Vagina (tissue), 2 donors: ENCODE measurements around the gene GOLGA5. TPM values are rescaled to one million over a fixed set of nuclear protein-coding genes. Genes with fewer than 3 reads are reported as not detected.

Experiments
- DNase-seq, 2 donors: peaks; one replicate each; pipeline ENCODE4 v3.0.0-alpha.2; 2017; ENCODE audit errors: extremely low spot score in 2 of 2
- H3K27ac ChIP-seq: fragments of 200-600 bp; sonication (generic); one replicate; pipeline ENCODE4 v1.5.1; 2019
- H3K27me3 ChIP-seq: fragments of 200-600 bp; sonication (generic); one replicate; pipeline ENCODE4 v1.5.1; 2019
- H3K36me3 ChIP-seq, 2 donors: fragments of 200-600 bp; sonication (generic); one replicate each; pipeline ENCODE4 v1.5.1; 2017 to 2019
- H3K4me1 ChIP-seq: fragments of 200-600 bp; sonication (generic); one replicate; pipeline ENCODE4 v1.5.1; 2019
- H3K4me3 ChIP-seq, 2 donors: fragments of 200-600 bp; sonication (generic); 1 replicate in 1 of 2; 2 replicates in 1 of 2; pipeline ENCODE4 v1.5.1; 2016 to 2019
- H3K9me3 ChIP-seq: fragments of 200-600 bp; sonication (generic); one replicate; pipeline ENCODE4 v1.5.1; 2019
- POLR2A ChIP-seq, 2 donors: fragments of 450-650 bp; IDR thresholded peaks; one replicate each; pipeline ENCODE4 v1.6.1; 2017; ENCODE audit warnings: antibody characterized with exemption in 2 of 2, mild to moderate bottlenecking in 2 of 2, moderate library complexity in 2 of 2
- POLR2AphosphoS5 ChIP-seq, 2 donors: sonication (generic); formaldehyde crosslinking; IDR thresholded peaks; one replicate each; pipeline ENCODE4 v1.9.0; 2017; ENCODE audit warnings: antibody characterized with exemption in 2 of 2, mild to moderate bottlenecking in 2 of 2, low read depth in 1 of 2; ENCODE audit not compliant: insufficient read depth in 1 of 2
- intact Hi-C: fragments of 100-400 bp; cut with DNase I; formaldehyde crosslinking; loops from one replicate; pipeline ENCODE4 v1.15.1; 2023
- total RNA-seq: library from RNA; depleted of rRNA; stranded (reverse); fragments of >200 nt; gene quantifications from one replicate; pipeline ENCODE4 v1.2.3, GENCODE V29; 2016
- TF ChIP-seq, protein P1 (sequence below), 3 experiments: fragments of 450-650 bp in 2 of 3; fragments of 200-600 bp in 1 of 3; sonication (generic) in 1 of 3; IDR thresholded peaks; one replicate each; pipeline ENCODE4 v1.5.1; 2017 to 2019; ENCODE audit warnings: antibody characterized with exemption in 3 of 3, mild to moderate bottlenecking in 2 of 3, moderate library complexity in 2 of 3

The GOLGA5 gene
- total RNA-seq, 1 donor from 2014 or later, result 30.0 TPM

DNA sequence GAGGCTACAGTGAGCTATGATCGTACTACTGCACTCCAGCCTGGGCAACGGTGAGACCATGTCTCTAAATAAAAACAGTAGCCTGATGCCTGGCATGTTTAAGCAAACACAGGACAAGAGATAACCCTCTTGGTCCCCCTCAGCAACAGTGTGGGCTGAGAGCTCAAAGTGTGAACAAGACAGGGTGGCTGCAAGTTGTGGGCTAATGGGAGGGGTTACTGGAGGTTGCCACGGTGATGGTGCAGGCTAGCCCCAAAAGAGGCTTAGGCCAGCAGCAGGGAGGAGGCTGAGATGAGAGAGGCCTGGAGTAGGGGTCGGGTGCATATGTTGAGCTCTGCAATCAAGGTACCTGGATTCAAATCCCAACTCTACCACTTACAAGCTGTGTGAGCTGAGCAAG is 42.3 kb upstream of the GOLGA5 start:
- Histone ChIP-seq H3K27me3 (no peaks in the 10 kb centered on the region), H3K36me3 (no peaks in the 10 kb centered on the region), H3K9me3 (no peaks in the 10 kb centered on the region), H3K27ac (no peak overlapping the region), H3K4me1 (peaks cover 7% of the 10 kb centered on the region), H3K4me3 (no peak overlapping the region)
- DNase-seq, result no peak
- TF ChIP-seq POLR2A (IDR thresholded peaks at IDR 0.05) (no peak), POLR2AphosphoS5 (IDR thresholded peaks at IDR 0.05; ENCODE audit: insufficient read depth in 1 of 2, low read depth in 1 of 2) (no peak)
- TF ChIP-seq, protein P1, sequence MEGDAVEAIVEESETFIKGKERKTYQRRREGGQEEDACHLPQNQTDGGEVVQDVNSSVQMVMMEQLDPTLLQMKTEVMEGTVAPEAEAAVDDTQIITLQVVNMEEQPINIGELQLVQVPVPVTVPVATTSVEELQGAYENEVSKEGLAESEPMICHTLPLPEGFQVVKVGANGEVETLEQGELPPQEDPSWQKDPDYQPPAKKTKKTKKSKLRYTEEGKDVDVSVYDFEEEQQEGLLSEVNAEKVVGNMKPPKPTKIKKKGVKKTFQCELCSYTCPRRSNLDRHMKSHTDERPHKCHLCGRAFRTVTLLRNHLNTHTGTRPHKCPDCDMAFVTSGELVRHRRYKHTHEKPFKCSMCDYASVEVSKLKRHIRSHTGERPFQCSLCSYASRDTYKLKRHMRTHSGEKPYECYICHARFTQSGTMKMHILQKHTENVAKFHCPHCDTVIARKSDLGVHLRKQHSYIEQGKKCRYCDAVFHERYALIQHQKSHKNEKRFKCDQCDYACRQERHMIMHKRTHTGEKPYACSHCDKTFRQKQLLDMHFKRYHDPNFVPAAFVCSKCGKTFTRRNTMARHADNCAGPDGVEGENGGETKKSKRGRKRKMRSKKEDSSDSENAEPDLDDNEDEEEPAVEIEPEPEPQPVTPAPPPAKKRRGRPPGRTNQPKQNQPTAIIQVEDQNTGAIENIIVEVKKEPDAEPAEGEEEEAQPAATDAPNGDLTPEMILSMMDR (IDR thresholded peaks at IDR 0.05), result no peak
- intact Hi-C loops, result no loop called here

DNA sequence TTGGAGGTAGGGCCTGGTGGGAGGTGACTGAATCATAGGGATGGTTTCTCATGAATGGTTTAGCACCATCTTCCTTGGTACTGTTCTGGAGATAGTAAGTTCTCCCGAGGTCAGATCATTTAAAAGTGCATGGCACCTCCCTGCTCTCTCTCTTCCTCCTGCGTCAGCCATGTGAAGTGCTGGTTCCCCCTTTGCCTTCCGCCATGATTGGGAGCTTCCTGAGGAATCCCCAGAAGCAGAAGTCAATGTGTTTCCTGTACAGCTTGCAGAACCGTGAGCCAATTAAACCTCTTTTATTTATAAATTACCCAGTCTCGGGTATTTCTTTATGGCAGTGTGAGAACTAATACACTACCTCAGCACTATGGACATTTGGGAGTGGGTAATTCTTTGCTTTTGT is 40.9 kb upstream of the GOLGA5 start:
- H3K4me3 ChIP-seq, result no peak overlapping the region
- no peaks in the 10 kb centered on the region for H3K27me3 ChIP-seq
- intact Hi-C loops, result no loop called here
- TF ChIP-seq POLR2A (IDR thresholded peaks at IDR 0.05) (no peak), POLR2AphosphoS5 (IDR thresholded peaks at IDR 0.05; ENCODE audit: insufficient read depth in 1 of 2, low read depth in 1 of 2) (no peak)
- TF ChIP-seq, protein P1 (IDR thresholded peaks at IDR 0.05), result no peak
- H3K27ac ChIP-seq, result no peak overlapping the region
- H3K4me1 ChIP-seq, result no peaks in the 10 kb centered on the region
- H3K9me3 ChIP-seq, result no peaks in the 10 kb centered on the region
- H3K36me3 ChIP-seq, result no peaks in the 10 kb centered on the region
- DNase-seq, result no peak

DNA sequence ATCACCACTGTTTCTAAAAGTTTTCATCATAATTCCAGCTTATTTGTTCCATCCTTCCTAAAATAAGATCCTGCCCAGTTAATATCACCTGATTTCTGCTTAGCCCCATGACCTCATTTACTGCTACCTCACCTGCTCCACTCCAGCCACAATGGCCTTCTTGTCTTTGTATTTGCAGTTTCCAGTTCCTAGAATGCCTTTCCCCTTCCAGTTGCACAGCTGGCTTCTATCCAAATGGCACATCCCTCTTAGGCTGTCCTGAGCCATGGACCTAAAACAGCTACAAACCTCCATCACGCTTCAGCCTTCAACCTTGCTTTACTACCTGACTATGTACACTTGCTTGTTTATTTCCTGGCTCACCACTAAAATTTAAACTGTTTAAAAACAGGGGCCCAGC is 39.1 kb upstream of the GOLGA5 start:
- TF ChIP-seq POLR2AphosphoS5 (IDR thresholded peaks at IDR 0.05; ENCODE audit: insufficient read depth in 1 of 2, low read depth in 1 of 2), result no peak
- TF ChIP-seq POLR2A (IDR thresholded peaks at IDR 0.05), result no peak
- TF ChIP-seq, protein P1 (IDR thresholded peaks at IDR 0.05), result no peak
- Histone ChIP-seq H3K9me3 (no peaks in the 10 kb centered on the region), H3K27me3 (no peaks in the 10 kb centered on the region), H3K36me3 (no peaks in the 10 kb centered on the region), H3K4me1 (no peaks in the 10 kb centered on the region), H3K4me3 (no peak overlapping the region), H3K27ac (no peak overlapping the region)
- DNase-seq, result no peak
- intact Hi-C loops, result no loop called here

DNA sequence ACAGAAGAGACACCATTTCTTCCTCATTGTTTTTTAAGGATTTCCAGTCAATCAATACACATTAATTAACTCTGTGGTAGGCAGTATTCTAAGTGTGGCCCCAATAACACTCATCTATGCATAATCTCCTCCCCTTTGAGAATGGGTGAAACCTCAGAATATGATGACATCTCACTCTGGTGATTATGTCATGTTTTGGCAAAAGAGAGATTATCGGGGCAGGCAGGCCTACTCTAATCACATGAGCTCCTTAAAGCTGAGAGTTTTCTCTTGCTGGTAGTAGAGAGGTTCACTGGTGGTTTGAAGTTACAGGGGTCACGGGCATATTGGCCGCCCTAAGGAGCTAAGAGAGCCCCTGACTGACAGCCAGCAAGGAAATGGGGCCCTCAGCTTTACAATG is 38.6 kb upstream of the GOLGA5 start:
- intact Hi-C loops, result no loop called here

DNA sequence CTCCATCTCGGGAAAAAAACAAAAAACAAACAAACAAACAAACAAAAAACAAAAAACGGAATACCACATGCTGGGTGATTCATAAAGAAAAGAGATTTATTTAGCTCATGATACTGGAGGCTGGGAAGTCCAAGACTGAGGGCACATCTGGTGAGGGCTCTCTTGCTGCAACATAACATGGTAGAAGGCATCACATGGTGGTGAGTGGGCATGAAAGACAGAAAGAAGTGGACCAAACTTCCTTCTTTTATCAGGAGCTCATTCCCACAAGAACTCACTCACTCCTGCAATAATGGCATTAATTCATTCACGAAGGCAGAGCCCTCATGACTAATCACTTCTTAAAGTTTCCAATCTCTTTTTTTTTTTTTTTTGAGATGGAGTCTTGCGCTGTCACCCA is 37.7 kb upstream of the GOLGA5 start:
- Histone ChIP-seq H3K4me3 (no peak overlapping the region), H3K36me3 (no peaks in the 10 kb centered on the region), H3K27ac (no peak overlapping the region), H3K27me3 (no peaks in the 10 kb centered on the region), H3K4me1 (no peaks in the 10 kb centered on the region), H3K9me3 (no peaks in the 10 kb centered on the region)
- DNase-seq, result no peak
- intact Hi-C loops, result no loop called here
- TF ChIP-seq, protein P1 (IDR thresholded peaks at IDR 0.05), result no peak
- TF ChIP-seq POLR2A (IDR thresholded peaks at IDR 0.05) (no peak), POLR2AphosphoS5 (IDR thresholded peaks at IDR 0.05; ENCODE audit: insufficient read depth in 1 of 2, low read depth in 1 of 2) (no peak)

More for the DNA sequence above, 38.6 kb upstream of the GOLGA5 start:
- DNase-seq, result no peak
- Histone ChIP-seq H3K4me1 (no peaks in the 10 kb centered on the region), H3K4me3 (no peak overlapping the region), H3K27ac (no peak overlapping the region), H3K27me3 (no peaks in the 10 kb centered on the region), H3K36me3 (no peaks in the 10 kb centered on the region), H3K9me3 (no peaks in the 10 kb centered on the region)
- TF ChIP-seq, protein P1 (IDR thresholded peaks at IDR 0.05), result no peak
- TF ChIP-seq POLR2AphosphoS5 (IDR thresholded peaks at IDR 0.05; ENCODE audit: insufficient read depth in 1 of 2, low read depth in 1 of 2) (no peak), POLR2A (IDR thresholded peaks at IDR 0.05) (no peak)
